ENCODE measurements around the gene LGALS3BP. TPM values are rescaled to one million over a fixed set of nuclear protein-coding genes. Genes with fewer than 3 reads are reported as not detected.

LGALS3BP gene
- total and polyA plus RNA-seq, 2 of the 8 experiments (the other 6 are each of a cell fraction or from before 2014, with no cell fraction given): 56.1 to 61.6 TPM

DNA sequence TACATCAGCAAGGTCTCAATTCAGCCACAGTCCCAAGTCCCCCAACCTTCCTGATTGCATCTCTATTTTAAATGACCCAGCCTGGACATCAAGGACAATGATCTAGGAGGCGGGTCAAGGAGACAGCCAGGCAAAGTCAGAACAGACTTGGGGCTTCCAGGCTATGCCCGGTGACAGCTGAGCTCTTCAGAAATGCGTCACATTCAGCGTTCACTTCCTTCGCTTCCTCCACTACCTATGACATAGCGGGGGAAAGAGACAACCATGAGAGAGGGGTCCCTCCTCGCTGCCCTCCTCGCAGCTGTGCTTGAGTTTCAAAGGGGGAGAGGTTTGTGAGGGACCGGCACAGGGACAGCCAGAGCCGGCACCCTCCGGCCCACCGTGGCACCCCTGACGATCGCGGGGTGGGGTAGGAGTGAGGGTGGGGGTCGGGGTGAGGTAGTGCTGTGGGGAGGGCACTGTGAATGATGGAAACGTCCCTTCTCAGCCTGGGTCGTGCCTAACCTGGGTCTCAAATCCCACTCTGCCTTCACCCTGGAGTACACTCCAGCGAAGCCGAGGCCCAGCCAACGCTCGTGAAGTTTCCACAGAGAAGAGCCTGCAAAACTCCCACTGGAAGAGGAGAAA lies 12.3 kb upstream of the LGALS3BP start:
- DNase-seq (ENCODE audit: low read depth in 1 of 2, low spot score in 2 of 2): no peak
- Histone ChIP-seq H2BK15ac (ENCODE audit: low read length) (no peak overlapping the region), H3K23ac (ENCODE audit: insufficient read length) (no peak overlapping the region), H3K36me3 (ENCODE audit: control insufficient read depth in 2 of 4, insufficient read depth in 4 of 4, low read length in 3 of 4) (peaks cover 0 to 10% (median 2%) of the 10 kb centered on the region in 4 experiments; a peak in 3 of 8 replicates), H4K91ac (replicated peaks; ENCODE audit: insufficient read length, low read length) (no peak overlapping the region), H4K8ac (ENCODE audit: extremely low read depth, insufficient read depth, low read length) (no peak overlapping the region), H3K4me3 (ENCODE audit: extremely low read depth in 1 of 4, insufficient read depth in 2 of 4, low read depth in 3 of 4, low read length in 4 of 4) (no peak overlapping the region), H2BK5ac (ENCODE audit: low read depth, low read length) (no peak overlapping the region), H3K27me3 (replicated peaks in 1 of 4; ENCODE audit: control insufficient read depth in 3 of 4, extremely low read depth in 1 of 4, insufficient read depth in 3 of 4, low read length in 3 of 4) (no peaks in the 10 kb centered on the region; a peak in 1 of 7 replicates), H4K5ac (ENCODE audit: insufficient read length, low read depth, low read length) (no peak overlapping the region), H3K14ac (ENCODE audit: insufficient read length) (no peak overlapping the region), H3K4ac (replicated peaks; ENCODE audit: insufficient read length, low read depth, low read length) (no peak overlapping the region), H3K79me2 (ENCODE audit: control insufficient read depth in 1 of 2, insufficient read depth in 2 of 2, low read length in 2 of 2) (no peaks in the 10 kb centered on the region), H3K18ac (ENCODE audit: extremely low read depth, low read length) (no peak overlapping the region), H3K9me3 (ENCODE audit: insufficient read depth in 2 of 2, low read depth in 1 of 2, low read length in 1 of 2) (no peaks in the 10 kb centered on the region), H3K27ac (ENCODE audit: low read depth, low read length) (no peak overlapping the region), H3K79me1 (ENCODE audit: low read depth, low read length) (no peaks in the 10 kb centered on the region), H3K56ac (replicated peaks; ENCODE audit: insufficient read length, low read depth, low read length) (no peak overlapping the region), H3K9ac (replicated peaks in 1 of 4; ENCODE audit: extremely low read depth in 1 of 4, low read depth in 3 of 4, low read length in 3 of 4) (no peak overlapping the region), H2BK12ac (ENCODE audit: low read depth, low read length) (no peak overlapping the region), H2BK120ac (replicated peaks; ENCODE audit: low read depth, low read length) (no peak overlapping the region), H3K4me2 (ENCODE audit: insufficient read depth in 1 of 2, low read depth in 2 of 2, low read length in 2 of 2) (no peak overlapping the region), H2AFZ (ENCODE audit: low read length) (no peak overlapping the region), H3K4me1 (replicated peaks in 1 of 4; ENCODE audit: control insufficient read depth in 3 of 4, insufficient read depth in 4 of 4, low read length in 3 of 4) (no peaks in the 10 kb centered on the region), H3K23me2 (ENCODE audit: low read depth, low read length) (no peaks in the 10 kb centered on the region), H4K20me1 (replicated peaks in 1 of 2; ENCODE audit: control insufficient read depth in 1 of 2, insufficient read depth in 2 of 2, low read length in 2 of 2) (peaks cover 0 to 9% of the 10 kb centered on the region in 2 experiments), H2AK5ac (ENCODE audit: low read depth, low read length) (no peak overlapping the region), H2BK20ac (ENCODE audit: low read length) (no peak overlapping the region)
- CTCF ChIA-PET (ENCODE audit: partially characterized antibody): interaction anchor here (0.9 kb wide), 1 partner anchor 52 kb away, joined by 4 read pairs; no protein-coding TSS in a partner anchor
- POLR2A ChIA-PET (ENCODE audit: partially characterized antibody): no interaction called here
- 93% methylated on average over 18 of the region's 22 CpGs; no CpG with 5 or more reads in 1 of the 2 experiments for WGBS, 2 experiments (ENCODE audit: extremely low coverage in 1 of 2, insufficient coverage in 1 of 2, insufficient read length in 1 of 2, insufficient replicate concordance in 2 of 2, low coverage in 1 of 2, low lambda C conversion rate in 2 of 2, missing lambda C conversion rate in 1 of 2)
- FAIRE-seq: no peak
- no peak for TF ChIP-seq FOSL1 (IDR thresholded peaks at IDR 0.05; ENCODE audit: insufficient read depth, low read depth, low read length)
- no peak for TF ChIP-seq TCF12 (IDR thresholded peaks at IDR 0.05; ENCODE audit: low read depth, low read length)
- no peak for TF ChIP-seq KDM1A (IDR thresholded peaks at IDR 0.05; ENCODE audit: borderline replicate concordance, low read length)
- TF ChIP-seq, protein P1, sequence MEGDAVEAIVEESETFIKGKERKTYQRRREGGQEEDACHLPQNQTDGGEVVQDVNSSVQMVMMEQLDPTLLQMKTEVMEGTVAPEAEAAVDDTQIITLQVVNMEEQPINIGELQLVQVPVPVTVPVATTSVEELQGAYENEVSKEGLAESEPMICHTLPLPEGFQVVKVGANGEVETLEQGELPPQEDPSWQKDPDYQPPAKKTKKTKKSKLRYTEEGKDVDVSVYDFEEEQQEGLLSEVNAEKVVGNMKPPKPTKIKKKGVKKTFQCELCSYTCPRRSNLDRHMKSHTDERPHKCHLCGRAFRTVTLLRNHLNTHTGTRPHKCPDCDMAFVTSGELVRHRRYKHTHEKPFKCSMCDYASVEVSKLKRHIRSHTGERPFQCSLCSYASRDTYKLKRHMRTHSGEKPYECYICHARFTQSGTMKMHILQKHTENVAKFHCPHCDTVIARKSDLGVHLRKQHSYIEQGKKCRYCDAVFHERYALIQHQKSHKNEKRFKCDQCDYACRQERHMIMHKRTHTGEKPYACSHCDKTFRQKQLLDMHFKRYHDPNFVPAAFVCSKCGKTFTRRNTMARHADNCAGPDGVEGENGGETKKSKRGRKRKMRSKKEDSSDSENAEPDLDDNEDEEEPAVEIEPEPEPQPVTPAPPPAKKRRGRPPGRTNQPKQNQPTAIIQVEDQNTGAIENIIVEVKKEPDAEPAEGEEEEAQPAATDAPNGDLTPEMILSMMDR (IDR thresholded peaks at IDR 0.05; ENCODE audit: control extremely low read depth in 1 of 3, insufficient read depth in 1 of 3, low read depth in 1 of 3, low read length in 3 of 3): no peak
- TF ChIP-seq BRCA1 (IDR thresholded peaks at IDR 0.05; ENCODE audit: low read depth, low read length): no peak
- TF ChIP-seq, protein P2, sequence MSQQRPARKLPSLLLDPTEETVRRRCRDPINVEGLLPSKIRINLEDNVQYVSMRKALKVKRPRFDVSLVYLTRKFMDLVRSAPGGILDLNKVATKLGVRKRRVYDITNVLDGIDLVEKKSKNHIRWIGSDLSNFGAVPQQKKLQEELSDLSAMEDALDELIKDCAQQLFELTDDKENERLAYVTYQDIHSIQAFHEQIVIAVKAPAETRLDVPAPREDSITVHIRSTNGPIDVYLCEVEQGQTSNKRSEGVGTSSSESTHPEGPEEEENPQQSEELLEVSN (IDR thresholded peaks at IDR 0.05): no peak

Measured in H1 (cell line).